ENCODE measurements around the gene SH3RF2. TPM values are rescaled to one million over a fixed set of nuclear protein-coding genes. Genes with fewer than 3 reads are reported as not detected.

The SH3RF2 gene
- total RNA-seq, 4 donors from 2014 or later, result 0.26 to 4.1 (median 1.8) TPM

DNA sequence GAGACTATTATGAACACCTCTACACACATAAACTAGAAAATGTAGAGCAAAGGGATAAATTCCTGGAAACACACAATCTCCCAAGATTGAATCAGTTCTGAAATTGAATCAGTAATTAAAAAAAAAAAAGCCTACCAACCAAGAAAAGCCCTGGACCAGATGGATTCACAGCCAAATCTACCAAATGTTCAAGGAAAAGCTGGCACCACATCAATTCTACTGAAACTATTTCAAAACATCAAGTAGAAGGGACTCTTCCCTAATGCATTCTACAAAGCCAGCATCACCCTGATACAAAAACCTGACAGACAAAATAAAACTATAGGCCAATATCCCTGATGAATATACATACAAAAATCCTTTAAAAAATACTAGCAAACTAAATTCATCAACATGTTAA lies 38.2 kb upstream of the SH3RF2 start:
- TF ChIP-seq, protein P1, sequence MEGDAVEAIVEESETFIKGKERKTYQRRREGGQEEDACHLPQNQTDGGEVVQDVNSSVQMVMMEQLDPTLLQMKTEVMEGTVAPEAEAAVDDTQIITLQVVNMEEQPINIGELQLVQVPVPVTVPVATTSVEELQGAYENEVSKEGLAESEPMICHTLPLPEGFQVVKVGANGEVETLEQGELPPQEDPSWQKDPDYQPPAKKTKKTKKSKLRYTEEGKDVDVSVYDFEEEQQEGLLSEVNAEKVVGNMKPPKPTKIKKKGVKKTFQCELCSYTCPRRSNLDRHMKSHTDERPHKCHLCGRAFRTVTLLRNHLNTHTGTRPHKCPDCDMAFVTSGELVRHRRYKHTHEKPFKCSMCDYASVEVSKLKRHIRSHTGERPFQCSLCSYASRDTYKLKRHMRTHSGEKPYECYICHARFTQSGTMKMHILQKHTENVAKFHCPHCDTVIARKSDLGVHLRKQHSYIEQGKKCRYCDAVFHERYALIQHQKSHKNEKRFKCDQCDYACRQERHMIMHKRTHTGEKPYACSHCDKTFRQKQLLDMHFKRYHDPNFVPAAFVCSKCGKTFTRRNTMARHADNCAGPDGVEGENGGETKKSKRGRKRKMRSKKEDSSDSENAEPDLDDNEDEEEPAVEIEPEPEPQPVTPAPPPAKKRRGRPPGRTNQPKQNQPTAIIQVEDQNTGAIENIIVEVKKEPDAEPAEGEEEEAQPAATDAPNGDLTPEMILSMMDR (IDR thresholded peaks at IDR 0.05), result no peak
- TF ChIP-seq POLR2A (IDR thresholded peaks at IDR 0.05), result no peak
- no peaks in the 10 kb centered on the region for H3K36me3 ChIP-seq
- H3K27me3 ChIP-seq, result no peaks in the 10 kb centered on the region
- no peak overlapping the region for H3K27ac ChIP-seq
- DNase-seq, result no peak
- no peak overlapping the region for H3K4me3 ChIP-seq
- intact Hi-C loops (cut with DNase I; ENCODE audit: low total_unique reads), result no loop called here
- H3K9me3 ChIP-seq, result no peaks in the 10 kb centered on the region
- no peaks in the 10 kb centered on the region for H3K4me1 ChIP-seq

DNA sequence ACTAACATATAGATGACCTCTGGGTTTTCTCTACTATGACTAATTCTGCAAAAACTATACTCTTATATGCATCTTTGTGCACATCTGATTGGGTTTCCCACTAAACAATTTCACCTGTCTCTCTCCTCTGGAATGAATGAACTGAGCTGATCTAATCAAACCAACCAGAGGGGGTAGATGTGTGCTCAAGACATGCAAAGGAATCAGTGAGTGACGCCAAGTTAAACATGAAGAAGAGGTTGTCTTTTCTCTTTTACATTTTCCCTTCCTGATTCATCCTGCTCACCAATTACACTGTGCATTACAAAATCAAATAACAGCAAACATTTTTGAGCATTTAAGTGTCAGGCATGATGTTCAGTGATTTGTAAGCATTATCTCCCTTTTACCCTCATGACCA lies 34.0 kb upstream of the SH3RF2 start:
- H3K4me1 ChIP-seq, result no peaks in the 10 kb centered on the region
- no peaks in the 10 kb centered on the region for H3K36me3 ChIP-seq
- intact Hi-C loops (cut with DNase I; ENCODE audit: low total_unique reads), result no loop called here
- TF ChIP-seq POLR2A (IDR thresholded peaks at IDR 0.05), result no peak
- TF ChIP-seq, protein P1 (IDR thresholded peaks at IDR 0.05), result no peak
- H3K27me3 ChIP-seq, result no peaks in the 10 kb centered on the region
- no peak overlapping the region for H3K27ac ChIP-seq
- H3K4me3 ChIP-seq, result no peak overlapping the region
- DNase-seq, result no peak
- no peaks in the 10 kb centered on the region for H3K9me3 ChIP-seq

DNA sequence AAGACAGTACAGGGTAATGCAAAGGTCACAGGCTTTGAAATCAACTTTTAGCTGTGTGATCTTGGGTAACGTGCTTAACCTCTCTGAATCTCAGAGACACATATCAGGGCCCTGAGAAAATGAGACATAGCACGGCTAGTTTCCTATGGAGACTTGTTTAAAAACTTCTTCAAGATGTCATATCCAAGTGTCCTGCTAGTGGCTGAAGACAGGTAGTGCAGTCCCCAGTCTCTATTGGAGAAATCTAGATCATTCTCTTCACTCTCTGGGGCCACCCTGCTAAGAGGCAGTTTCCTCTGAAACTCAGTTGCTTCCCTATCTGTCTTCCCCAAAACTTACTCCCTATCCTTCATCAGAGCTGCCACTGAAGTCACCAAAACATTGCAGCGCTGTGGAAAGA lies 33.3 kb upstream of the SH3RF2 start:
- Histone ChIP-seq H3K4me1 (no peaks in the 10 kb centered on the region), H3K36me3 (no peaks in the 10 kb centered on the region), H3K9me3 (no peaks in the 10 kb centered on the region), H3K4me3 (no peak overlapping the region), H3K27ac (no peak overlapping the region), H3K27me3 (no peaks in the 10 kb centered on the region)
- no peak for TF ChIP-seq POLR2A (IDR thresholded peaks at IDR 0.05)
- TF ChIP-seq, protein P1 (IDR thresholded peaks at IDR 0.05), result no peak
- intact Hi-C loops (cut with DNase I; ENCODE audit: low total_unique reads), result no loop called here
- no peak for DNase-seq

DNA sequence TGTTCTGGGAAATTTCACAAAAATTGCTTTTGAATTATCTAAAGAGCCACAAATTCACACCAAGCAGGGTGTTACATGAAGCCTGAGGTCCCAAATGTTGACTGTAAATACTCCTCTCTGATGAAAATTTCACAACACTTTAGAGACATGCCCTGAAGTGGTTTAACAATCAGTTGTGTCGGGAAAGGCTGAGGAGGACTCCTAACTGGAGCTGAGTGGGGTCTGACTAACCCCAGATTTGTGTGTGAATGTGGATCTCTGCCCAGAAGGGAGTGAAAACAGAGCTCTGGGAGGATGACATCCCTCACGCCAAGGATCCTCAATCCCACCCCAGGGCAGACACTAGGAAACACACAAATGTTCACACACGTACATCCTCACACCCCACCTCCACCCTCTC lies 32.5 kb upstream of the SH3RF2 start:
- Histone ChIP-seq H3K9me3 (no peaks in the 10 kb centered on the region), H3K27me3 (no peaks in the 10 kb centered on the region), H3K36me3 (no peaks in the 10 kb centered on the region), H3K27ac (no peak overlapping the region), H3K4me3 (no peak overlapping the region), H3K4me1 (no peaks in the 10 kb centered on the region)
- TF ChIP-seq POLR2A (IDR thresholded peaks at IDR 0.05), result no peak
- TF ChIP-seq, protein P1 (IDR thresholded peaks at IDR 0.05), result no peak
- intact Hi-C loops (cut with DNase I; ENCODE audit: low total_unique reads), result no loop called here
- no peak for DNase-seq

- Histone ChIP-seq H3K27me3 (no peaks in the 10 kb centered on the region), H3K4me3 (no peak overlapping the region), H3K27ac (no peak overlapping the region), H3K9me3 (no peaks in the 10 kb centered on the region), H3K36me3 (no peaks in the 10 kb centered on the region), H3K4me1 (no peaks in the 10 kb centered on the region)
- no peak for DNase-seq
- TF ChIP-seq, protein P1 (IDR thresholded peaks at IDR 0.05), result no peak
- TF ChIP-seq POLR2A (IDR thresholded peaks at IDR 0.05), result no peak
- intact Hi-C loops (cut with DNase I; ENCODE audit: low total_unique reads), result no loop called here
Measured at GRCh38 chr5:145904743-145905142, 31.6 kb upstream of the SH3RF2 start.

Measured in uterus (tissue), 4 donors.